ENCODE measurements around the gene LRGUK. TPM values are rescaled to one million over a fixed set of nuclear protein-coding genes. Genes with fewer than 3 reads are reported as not detected.
A peak's percentile ranks its signal among the peaks of the same experiment; 100 is the strongest.
"Not testable (repeated sequence)": the region's sequence is repeated elsewhere in the genome, so short reads cannot be mapped to it uniquely, and the experiment has no call there.

Gene LRGUK
- 1 to 10 TPM in 1 of 4 donors, under 1 TPM in 3; 0.07 to 1.0 (median 0.63) TPM for total RNA-seq

GRCh38 chr7:134126966-134127848, at the start of gene LRGUK:
TSS of gene LRGUK (plus strand) at chr7:134127340. CDS start at chr7:134127368, 28 bp downstream.
- Histone ChIP-seq H3K4me1 (peaks cover 0 to 15% (median 0%) of the 10 kb centered on the region in 3 donors), H3K9me3 (no peaks in the 10 kb centered on the region), H3K27me3 (no peaks in the 10 kb centered on the region), H3K36me3 (no peaks in the 10 kb centered on the region), H3K27ac (peak within 1 kb of the TSS in 1 of 4 donors; percentile 33), H3K4me3 (peak within 1 kb of the TSS; percentile 73 to 79)
- ATAC-seq, result peak; percentile 96
- TF ChIP-seq CTCF (IDR thresholded peaks at IDR 0.05) (no peak), POLR2A (IDR thresholded peaks at IDR 0.05) (no peak), EP300 (IDR thresholded peaks at IDR 0.05) (no peak), POLR2AphosphoS5 (IDR thresholded peaks at IDR 0.05) (no peak)
- 3% methylated on average over 14 to 25 of the region's 43 CpGs for WGBS, 2 donors (ENCODE audit: low coverage in 1 of 2)

DNA sequence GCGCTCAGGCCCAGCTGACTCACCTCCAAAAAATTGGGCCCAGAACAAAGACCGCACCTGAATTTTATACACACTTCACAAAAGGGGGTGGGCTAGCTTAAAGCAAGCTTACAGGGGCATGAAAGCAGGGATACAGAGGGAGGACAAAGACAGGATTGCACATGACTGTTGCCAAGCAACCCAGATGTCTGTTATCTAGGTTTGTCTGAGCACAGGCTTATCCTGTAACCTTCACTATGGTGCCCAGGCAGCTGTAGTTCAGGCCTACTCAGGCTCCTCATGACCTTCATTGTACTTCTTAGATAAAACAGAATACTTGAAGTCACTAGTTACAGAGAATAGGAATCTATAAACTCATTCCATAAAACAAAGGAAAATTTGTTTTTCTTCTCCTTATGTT, 49.6 kb upstream of the LRGUK start:
- 100% methylated on average over 2 of the region's 2 CpGs; no CpG with 5 or more reads in 1 of the 2 donors for WGBS, 2 donors (ENCODE audit: low coverage in 1 of 2)
- ATAC-seq, H3K4me1 ChIP-seq, H3K27ac ChIP-seq, H3K4me3 ChIP-seq, H3K36me3 ChIP-seq, H3K27me3 ChIP-seq: not testable (repeated sequence)
- H3K9me3 ChIP-seq, result peaks cover 0 to 13% (median 0%) of the 10 kb centered on the region in 3 donors

DNA sequence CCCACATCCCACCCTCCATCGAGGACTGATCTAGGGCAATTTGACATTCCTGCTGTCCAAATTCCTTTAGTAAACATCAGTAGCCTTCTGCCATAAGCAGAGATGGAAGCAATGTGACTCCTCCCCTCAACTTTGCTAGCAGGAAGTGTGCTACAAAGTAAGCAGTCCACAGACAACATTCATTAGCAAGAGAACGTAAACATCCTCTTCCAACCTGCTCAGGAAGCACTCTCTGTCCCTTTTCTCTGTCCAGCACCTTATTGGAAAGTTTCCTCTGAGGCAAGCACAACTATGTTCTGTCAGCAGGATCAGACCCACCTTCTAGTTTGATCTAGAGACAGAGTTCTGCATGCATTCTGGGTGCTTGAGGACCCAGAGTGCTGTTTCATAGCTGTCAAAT, 48.1 kb upstream of the LRGUK start:
- Histone ChIP-seq H3K27ac (no peak overlapping the region), H3K36me3 (peaks cover 0 to 8% of the 10 kb centered on the region in 2 donors), H3K27me3 (no peaks in the 10 kb centered on the region), H3K9me3 (peaks cover 0 to 13% (median 0%) of the 10 kb centered on the region in 3 donors), H3K4me1 (no peaks in the 10 kb centered on the region), H3K4me3 (no peak overlapping the region)
- WGBS, 2 donors (ENCODE audit: low coverage in 1 of 2), result 42 to 43% methylated on average over 2 of the region's 2 CpGs
- TF ChIP-seq POLR2AphosphoS5 (IDR thresholded peaks at IDR 0.05) (no peak), EP300 (IDR thresholded peaks at IDR 0.05) (no peak), CTCF (IDR thresholded peaks at IDR 0.05) (no peak), POLR2A (IDR thresholded peaks at IDR 0.05) (no peak)
- no peak for ATAC-seq

DNA sequence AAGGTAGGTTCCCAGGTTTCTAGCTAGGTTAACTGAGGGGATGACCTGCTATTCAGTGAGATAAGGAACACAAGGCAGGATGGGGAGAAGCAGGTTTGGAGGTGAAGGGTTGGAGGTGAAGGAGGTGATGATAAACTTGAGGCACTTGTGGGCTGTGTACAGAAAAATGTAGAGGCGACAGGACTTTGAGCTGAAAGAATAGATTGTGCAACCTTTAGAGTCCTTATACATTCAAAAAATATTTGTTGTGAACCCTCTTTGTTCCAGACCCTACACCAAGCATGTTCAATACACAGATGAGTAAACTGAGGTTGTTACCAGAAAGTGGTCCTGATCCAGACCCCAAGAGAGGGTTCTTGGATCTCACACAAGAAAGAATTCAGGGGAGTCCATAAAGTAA, 45.4 kb upstream of the LRGUK start:
- no peak overlapping the region for H3K4me3 ChIP-seq
- H3K9me3 ChIP-seq, result no peaks in the 10 kb centered on the region
- no peak for ATAC-seq
- H3K4me1 ChIP-seq, result no peaks in the 10 kb centered on the region
- TF ChIP-seq POLR2A (IDR thresholded peaks at IDR 0.05), result no peak
- TF ChIP-seq POLR2AphosphoS5 (IDR thresholded peaks at IDR 0.05), result no peak
- TF ChIP-seq EP300 (IDR thresholded peaks at IDR 0.05), result no peak
- TF ChIP-seq CTCF (IDR thresholded peaks at IDR 0.05), result no peak
- no peaks in the 10 kb centered on the region for H3K27me3 ChIP-seq
- H3K27ac ChIP-seq, result no peak overlapping the region
- 86 to 100% methylated on average over 1 of the region's 1 CpG for WGBS, 2 donors (ENCODE audit: low coverage in 1 of 2)
- H3K36me3 ChIP-seq, result no peaks in the 10 kb centered on the region

- peak; percentile 35 for ATAC-seq
- TF ChIP-seq POLR2AphosphoS5 (IDR thresholded peaks at IDR 0.05), result no peak
- TF ChIP-seq POLR2A (IDR thresholded peaks at IDR 0.05), result no peak
- TF ChIP-seq CTCF (IDR thresholded peaks at IDR 0.05), result no peak
- no peak for TF ChIP-seq EP300 (IDR thresholded peaks at IDR 0.05)
- no peaks in the 10 kb centered on the region for H3K4me1 ChIP-seq
- H3K27ac ChIP-seq, result no peak overlapping the region
- 57 to 90% methylated on average over 2 to 3 of the region's 3 CpGs for WGBS, 2 donors (ENCODE audit: low coverage in 1 of 2)
- H3K4me3 ChIP-seq, result no peak overlapping the region
- no peaks in the 10 kb centered on the region for H3K36me3 ChIP-seq
- H3K9me3 ChIP-seq, result peaks cover 0 to 9% (median 0%) of the 10 kb centered on the region in 3 donors
- H3K27me3 ChIP-seq, result no peaks in the 10 kb centered on the region
Observed at GRCh38 chr7:134083766-134084487, 43.2 kb upstream of the LRGUK start.
